Measurements from ENCODE around the gene TMC4.

The TMC4 gene

DNA sequence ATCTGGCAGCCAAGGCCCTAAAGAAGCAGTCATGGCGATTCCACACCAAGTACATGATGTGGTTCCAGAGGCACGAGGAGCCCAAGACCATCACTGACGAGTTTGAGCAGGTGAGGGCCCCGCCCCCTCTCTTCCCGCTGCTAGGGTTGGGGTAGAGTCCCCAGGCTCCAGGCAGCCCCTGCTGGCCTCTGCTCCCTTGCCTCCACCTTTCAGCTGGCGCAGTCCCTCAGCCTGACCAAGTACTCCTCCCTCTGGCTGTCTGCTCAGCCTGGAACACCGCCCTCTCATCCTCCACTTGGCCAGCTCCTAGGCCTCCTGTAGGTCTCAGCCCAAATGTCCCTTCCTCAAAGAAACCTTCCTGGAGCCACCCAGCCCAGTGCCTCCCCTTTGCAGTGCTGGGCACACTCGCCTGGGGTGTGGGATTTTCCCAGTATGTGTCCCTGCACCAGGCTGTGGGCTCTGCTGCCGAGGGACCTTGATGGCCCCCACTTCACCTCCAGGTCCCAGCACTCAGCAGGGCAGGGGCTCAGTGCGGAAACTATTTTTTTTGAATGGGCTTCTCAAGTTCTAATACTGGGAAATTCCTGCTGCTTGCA is 19.1 kb downstream of the TMC4 start:
- no peak for DNase-seq

DNA sequence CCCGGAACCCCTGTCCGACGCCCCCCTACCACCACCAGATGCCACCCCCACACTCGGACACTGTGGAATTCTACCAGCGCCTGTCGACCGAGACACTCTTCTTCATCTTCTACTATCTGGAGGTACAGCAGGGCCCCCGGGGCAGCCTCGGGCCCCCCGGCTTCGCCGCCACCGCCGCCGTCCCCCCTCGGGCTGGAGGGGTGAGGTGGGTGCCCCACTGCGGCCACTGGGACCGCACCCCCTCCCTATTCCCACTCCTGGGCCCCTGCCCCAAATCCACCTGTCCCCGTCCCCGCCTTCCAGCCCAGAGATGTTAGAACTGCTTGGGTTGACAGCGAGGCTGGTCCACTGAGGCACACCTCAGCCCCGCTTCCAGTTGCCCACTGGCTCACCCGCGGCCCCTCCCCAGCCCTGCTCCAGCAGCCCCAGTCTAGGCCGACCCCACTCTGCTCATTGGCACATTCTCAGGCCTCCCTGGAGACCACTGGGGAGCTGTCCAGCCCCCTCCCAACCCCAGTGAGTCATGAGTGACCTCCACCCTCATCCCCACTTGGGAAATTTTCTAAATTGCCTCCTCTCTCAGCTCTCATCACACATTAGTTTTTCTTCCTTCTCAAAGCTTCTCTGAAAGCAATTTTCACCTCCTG is 20.0 kb downstream of the TMC4 start:
- DNase-seq = no peak

DNA sequence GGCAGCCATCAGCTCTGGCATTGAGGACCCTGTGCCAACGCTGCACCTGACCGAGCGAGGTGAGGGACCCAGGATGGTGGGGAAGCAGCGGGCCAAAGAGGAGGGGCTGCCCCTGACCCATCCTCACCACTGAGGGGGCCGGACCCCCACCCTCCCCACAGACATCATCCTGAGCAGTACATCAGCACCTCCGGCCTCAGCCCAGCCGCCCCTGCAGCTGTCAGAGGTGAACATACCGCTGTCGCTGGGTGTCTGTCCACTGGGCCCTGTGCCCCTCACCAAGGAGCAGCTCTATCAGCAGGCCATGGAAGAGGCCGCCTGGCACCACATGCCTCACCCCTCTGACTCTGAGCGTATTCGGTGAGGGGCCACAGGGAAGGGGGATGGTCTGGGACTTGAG is 20.7 kb downstream of the TMC4 start:
- DNase-seq = no peak

DNA sequence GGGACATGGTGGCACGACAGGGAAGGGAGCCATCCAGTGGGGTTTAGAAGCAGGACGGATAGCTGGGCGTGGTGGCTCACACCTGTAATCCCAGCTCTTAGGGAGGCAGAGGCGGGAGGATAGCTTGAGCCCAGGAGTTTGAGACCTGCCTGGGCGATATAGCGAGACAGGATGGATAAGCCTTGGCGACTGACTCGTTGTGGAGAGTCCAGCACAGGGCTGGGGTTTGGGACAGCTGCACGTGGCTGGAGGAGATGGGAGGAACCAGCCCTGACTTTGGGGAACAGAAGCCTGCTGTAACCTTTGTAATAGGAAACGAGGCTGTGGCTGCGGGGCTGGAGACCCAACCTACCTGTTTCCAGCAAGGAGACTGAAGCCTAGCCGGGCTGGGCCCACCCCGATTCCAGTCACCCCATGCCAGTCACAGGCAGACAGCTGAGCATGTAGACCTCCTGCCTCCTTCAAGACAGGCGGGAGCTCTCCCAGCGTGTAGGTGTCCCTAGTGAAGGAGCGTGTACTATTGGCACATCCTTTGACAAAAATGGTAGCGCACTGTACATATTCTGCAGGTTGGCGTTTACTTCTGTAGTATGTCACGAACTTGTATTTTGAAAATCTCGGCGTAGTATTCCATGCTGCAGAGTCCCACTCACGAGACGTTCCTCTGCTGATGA is 21.5 kb downstream of the TMC4 start:
- no peak for DNase-seq

DNA sequence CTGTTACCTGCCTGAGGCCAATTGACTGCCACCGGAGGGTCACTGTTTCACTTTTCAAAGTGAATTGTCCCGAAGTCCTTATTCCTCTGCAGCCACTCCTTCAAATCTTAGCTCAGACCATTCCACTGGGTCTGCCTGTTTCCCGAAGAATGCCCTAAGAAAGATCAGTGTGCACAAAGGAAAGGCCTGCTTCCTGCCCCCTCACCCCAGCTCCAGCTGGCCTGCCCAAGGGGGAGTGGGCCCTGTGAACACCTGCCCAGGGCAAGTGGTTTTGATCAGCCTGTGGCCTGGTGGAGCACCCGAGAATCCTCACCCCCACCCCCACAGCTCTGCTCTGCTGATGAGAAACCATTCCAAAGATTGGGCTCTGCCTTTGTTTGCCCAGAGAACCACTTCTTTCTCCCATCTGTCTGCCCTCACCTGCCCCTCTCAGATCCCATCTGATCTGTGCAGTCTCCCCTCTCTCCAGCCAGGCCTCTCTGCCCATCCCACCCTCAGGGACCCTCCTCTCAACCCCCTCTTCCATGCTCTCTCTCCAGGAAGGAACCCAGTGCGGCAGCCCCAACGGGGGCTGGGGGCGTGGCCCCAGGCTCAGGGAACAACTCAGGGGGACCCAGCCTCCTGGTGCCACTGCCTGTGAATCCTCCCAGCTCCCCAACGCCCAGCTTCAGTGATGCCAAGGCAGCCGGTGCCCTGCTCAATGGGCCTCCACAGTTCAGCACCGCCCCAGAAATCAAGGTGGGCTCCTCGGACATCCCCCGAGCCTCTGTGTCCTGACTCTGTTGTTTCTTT is 23.7 kb downstream of the TMC4 start:
- no peak for DNase-seq

DNA sequence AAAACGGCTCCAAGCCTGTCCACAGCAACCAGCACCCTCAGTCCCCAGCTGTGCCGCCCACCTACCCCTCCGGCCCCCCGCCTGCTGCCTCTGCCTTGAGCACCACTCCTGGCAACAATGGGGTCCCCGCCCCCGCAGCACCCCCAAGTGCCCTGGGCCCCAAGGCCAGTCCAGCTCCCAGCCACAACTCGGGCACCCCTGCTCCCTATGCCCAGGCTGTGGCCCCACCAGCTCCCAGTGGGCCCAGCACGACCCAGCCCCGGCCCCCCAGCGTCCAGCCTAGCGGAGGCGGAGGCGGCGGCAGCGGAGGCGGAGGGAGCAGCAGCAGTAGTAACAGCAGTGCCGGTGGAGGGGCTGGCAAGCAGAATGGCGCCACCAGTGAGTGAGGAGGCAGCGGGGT is 24.8 kb downstream of the TMC4 start:
- no peak for DNase-seq

DNA sequence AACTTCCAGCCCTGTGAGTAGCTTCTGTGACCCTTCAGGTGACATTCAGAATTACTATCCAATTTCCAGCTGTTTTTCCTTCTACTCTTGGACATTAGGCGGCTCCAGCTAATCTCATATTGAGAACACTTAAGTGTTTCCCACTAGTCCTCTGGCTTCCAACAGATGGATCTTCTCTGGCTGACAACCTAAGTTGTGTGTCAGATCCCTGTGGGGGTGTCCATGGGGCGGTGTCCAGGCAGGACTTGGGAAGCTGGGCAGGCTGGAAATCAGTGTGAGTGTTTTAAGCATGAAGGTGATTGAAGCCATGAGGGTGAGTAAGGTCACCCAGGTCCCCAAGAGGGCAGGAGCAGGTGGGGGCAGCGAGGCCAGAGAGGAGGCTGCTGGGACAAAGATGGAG is 25.3 kb downstream of the TMC4 start:
- no peak for DNase-seq

DNA sequence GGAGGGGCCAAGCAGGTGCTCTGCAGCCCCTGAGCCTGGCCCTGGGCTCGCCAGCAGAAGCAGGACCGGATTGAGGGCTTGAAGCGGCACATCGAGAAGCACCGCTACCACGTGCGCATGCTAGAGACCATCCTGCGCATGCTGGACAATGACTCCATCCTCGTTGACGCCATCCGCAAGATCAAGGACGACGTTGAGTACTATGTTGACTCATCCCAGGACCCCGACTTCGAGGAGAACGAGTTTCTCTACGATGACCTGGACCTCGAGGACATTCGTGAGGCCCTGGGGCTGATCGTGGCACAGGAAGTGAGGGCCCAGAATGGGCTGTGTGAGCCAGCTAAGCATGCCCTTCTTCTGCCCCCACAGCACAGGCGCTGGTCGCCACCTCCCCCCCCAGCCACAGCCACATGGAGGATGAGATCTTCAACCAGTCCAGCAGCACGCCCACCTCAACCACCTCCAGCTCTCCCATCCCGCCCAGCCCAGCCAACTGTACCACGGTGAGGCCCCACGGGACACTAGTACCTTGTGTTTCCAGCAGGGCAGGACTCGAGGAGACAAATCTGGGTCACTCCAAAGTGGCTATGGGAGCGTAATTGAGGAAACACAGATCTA is 27.3 kb downstream of the TMC4 start:
- DNase-seq = no peak

DNA sequence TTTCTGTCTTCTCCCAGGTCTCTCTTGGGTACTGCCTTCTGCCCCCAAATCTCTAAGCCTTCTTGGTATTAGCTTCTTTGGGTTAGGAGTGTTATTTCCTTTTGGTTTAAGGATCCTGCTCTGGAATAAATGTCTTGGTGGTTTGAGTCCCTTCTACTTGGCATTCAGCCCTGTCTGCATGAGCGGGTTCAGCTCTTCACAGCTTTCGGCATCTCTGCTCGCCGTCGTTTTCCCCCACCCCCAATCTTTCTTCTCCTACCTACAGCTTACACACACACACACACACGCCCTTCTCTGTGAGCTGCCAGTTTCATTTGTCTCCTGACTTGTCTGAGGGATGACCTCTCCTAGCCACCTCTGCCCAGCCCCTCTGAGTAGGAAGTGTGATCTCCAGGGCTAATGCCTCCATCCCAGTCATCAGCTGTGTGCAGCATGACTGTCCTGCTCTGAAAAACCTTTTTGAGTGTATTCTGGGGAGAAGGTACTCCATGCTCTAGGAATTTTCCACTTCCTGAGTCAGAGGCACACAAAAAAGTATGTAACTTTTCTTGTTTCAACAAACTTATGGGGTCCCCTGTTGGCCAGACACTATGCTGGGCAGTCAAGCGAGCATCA is 30.7 kb downstream of the TMC4 start:
- no peak for DNase-seq

DNA sequence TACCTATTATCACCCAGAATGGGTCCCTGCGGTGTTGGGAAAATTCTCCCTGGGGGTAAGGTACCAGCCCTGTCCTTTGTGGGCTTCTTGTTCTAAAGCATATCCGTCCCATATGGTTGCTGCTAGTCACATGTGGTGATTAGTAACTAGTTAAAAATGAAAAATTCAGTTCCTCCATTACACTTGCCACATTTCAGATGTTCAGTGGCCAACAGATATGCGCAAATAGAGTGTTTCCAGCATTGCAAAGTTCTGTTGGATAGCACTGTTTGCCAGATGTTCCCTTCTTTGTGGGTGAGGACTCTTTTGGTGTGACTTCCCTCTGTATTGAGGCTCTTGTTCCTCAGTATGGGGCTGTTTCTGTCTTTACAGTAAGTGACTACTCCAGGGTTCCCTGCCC is 31.6 kb downstream of the TMC4 start:
- no peak for DNase-seq

DNA sequence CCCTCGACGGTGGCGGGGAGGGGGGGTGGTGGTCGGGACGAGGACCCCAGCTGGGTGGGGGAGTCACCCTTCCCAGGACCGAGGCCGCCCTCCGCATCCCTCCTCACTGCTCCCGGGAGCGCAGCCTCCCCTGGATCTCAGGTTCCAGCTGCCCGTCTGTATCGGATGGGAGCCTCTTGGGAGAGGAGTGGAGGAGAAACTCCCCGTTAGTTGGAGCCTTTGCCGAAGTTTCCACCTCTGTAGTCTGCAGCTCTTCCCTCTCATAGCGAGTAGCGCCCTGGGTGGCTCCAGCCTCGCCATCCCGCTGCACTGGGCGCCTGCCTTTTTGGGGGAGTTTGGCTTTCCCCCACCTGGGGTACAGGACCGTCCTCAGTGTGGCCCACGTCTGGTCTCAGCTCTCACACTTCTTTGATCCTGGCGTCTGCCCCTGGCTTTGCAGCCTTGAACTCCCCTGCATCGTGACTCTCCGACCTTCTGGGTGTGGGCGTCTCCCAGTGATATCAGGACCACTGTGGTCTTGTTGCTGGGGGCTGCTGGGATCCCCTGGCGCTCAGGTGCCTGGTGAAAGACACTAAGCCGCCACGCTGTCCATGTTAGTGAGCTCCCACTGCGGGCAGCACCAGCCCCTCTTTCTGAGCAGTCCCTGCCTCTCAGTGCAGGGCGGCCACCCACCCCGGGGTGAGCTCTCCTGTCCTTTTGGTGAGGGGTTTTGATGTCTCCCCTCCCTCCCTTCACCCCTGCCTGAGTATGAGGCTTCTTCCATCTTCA is 34.3 kb downstream of the TMC4 start:
- DNase-seq = peak; percentile 42

DNA sequence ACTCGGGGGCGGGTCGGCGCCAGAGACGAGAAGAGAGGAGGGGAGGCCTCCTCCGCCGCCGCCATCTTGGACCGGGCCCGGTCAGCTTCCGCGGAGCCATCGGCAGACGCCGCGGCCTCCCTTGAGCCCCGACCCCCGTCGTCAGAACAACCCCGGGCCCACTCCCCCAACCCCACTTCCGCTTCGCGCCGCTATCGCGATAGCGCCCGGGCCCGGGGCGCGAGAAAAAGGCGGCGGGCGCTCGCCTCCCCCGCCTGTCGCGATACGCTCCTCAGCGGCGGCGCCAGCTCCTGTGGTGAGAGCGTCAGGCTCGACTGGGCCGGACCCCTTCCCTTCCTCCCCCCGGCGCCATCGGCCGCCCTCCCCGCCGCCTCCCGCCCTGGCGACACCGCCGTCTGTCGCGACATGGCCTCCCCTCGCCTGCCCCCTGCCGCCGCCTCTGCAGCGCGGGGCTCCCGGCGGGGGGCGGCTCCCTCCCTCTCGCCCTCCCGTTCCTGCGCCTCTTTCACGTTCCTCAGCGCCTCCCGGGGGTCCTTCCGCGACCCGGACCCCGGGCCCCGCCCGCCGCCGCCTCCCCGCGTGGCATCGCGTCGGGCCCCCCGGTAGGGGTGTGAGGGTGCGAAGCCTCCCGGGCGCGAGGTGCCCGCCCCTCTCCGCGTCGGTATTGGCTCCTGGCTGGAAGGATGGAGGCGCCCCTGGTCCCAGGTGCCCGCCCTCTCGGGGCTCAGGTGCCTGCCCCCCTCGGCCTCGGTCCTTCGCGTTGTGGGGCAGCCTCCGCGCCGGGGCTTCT is 35.1 kb downstream of the TMC4 start, which contains the start of gene CNOT3:
TSS of gene CNOT3 (plus strand) at position 64 of the 790 bp plus-strand sequence. CDS start 5,217 bp downstream, outside the sequence.
- DNase-seq = peak; percentile 37

DNA sequence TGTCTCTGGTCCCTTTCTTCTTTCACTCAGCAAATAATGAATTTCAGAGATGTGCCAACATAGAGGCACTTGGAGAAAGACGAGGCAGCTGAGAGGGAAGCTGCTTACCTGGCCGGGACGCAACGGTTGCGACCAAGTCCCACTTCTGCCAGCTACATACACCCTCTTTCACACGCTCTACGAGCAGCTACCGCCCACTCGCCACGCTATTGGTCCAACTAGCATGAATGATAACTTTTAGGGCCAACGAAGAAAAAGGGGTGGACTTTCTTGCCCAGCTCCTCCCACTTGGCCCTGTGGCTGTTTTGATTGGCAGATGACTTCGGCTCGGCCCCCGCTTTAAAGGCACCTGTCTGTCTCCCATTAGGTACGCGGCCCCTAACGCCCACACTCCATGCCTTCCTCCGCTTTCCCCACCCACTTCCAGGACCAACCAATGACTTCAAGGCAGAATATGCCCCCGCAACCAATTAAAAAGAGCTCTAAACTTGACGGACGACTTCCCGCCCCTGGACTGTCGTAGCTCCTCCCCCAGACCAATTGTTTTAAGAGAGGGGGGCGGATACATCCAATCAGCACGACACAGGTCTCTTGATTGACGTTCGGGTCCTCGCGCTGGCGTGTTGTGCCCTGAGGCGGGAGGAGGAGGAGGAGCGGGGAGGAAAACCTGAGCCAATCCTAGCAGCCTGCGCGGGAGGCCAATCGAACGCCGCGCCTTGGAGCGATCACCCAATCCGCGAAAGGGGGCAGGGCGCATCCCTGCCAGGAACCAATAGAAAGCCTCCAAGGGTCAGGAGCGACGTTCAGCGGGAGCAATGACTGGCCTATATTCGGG is 35.9 kb downstream of the TMC4 start:
- peak; percentile 100 for DNase-seq

DNA sequence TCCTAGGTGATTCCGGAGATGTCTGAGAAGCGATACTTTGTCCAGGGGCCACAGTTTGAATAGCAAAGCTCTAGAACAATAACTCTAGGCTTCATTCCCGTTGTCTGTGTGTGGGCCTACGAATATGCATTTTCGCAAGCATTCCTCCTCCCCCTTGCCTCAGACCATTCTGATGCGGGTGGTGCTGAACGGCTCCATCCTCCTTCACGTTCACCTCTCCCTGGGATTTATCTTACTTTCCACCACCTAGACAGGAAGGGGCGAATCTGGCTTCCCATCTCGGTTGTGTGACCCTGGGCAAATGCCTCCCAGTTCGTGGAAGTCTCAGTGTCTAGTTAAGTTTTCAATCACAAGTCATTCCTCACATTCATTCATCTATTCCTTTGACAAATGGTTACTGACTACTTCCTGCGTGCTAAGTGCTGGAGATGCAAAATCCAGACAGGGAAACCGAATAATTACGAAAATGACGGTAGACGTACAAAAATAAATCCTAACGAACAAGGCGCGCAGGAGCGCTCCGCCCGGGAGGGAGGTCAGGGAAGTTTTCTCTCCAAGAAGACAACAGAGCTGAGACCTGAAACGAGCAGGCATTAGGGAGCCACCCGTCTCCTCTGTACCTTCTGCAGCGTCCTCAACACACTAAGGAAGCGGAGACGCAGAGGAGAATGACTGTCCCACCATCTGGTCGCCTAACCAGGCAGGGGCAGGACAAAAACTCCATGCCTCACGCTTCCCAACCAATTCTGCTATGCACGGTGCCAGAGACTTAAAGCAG is 36.7 kb downstream of the TMC4 start:
- no peak for DNase-seq

DNA sequence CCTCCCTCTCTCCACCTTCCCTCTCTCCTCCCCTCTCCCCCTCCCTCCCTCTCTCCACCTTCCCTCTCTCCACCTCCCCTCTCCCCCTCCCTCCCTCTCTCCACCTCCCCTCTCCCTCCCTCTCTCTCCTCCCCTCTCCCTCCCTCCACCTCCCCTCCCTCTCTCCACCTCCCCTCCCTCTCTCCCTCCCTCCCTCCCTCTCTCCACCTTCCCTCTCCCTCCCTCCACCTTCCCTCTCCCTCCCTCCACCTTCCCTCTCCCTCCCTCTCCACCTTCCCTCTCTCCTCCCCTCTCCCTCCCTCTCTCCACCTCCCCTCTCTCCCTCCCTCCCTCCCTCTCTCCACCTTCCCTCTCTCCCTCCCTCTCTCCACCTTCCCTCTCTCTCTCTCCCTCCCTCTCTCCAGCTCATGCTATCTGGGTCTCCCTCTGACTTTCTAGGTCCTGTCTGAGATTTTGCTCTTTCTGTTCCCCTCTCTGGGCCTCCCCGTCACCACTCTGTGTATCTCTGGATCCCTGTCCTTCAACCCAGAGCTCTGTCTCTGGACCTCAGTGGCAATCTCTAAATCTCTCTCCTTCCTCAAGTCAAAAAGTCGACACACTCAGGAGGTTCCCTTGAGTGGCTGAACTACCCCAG is 38.9 kb downstream of the TMC4 start:
- DNase-seq = no peak

DNA sequence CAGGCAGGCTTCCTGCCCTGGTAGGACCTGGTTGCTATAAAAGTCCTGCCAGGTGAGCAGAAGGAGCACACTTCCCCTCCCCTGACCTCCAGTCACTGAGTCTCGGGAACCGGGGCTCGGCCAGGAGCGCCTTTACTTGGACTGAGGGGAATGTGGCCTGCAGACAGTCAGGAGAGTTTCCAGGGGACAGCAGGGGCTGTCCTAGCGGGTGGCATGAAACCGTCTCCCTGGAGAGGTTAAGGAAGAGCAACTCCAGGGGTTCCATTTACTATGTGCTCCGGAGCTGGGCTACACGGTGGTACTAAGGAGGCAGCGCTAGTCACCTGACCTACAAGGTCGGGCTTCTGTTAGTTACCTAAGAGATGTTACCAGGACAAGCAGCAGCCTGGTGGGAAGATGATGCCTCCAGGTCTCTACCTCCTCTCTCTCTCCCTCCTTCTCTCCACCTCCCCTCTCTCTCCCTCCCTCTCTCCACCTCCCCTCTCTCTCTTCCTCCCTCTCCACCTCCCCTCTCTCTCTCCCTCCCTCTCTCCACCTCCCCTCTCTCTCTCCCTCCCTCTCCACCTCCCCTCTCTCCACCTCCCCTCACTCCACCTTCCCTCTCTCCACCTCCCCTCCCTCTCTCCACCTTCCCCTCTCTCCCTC is 39.5 kb downstream of the TMC4 start:
- DNase-seq = peak; percentile 54

DNA sequence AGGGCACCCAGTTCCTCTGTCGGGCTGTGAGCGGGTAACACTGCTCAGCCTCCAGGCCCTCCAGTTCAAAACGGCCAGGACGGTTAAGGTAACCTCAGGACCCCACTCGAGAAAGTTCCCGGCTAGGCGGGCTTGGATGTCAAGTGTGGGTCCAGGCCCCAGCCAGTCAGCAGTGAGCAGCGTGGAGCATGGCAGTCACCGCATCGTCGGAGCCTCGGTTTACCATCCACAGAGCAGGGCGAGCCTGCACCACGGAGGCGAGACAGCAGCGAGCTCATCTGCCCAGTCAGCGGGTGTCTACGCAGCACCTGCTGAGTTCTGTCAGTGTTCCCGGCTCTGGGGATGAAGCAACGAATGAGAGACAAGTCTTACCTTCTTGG is 43.4 kb downstream of the TMC4 start:
- DNase-seq = no peak
